Activated T-helper 2 cell treated with anti-CD3 and anti-CD28 coated beads, Interferon-gamma antibody, Interleukin-2, Interleukin-4, amounts not matched to agents 10 μg/mL and 5 μg/mL and 100 μg/mL, durations not matched to agents 14 hours and 24 hours and 36 hours (primary cell): ENCODE results near the gene ABCC6. TPM values are rescaled to one million over a fixed set of nuclear protein-coding genes. Genes with fewer than 3 reads are reported as not detected.
"Not testable (repeated sequence)": the region's sequence is repeated elsewhere in the genome, so short reads cannot be mapped to it uniquely, and the experiment has no call there.

Experiments used
- DNase-seq: peaks from one replicate; pipeline ENCODE4 v3.0.0; 2021; ENCODE audit warnings: low spot score
- H3K27ac Mint-ChIP-seq: one replicate; pipeline ENCODE4 v1.8.0; 2021; ENCODE audit warnings: mixed read lengths
- H3K27me3 Mint-ChIP-seq: one replicate; pipeline ENCODE4 v1.8.0; 2021; ENCODE audit warnings: low read depth, mixed read lengths
- H3K36me3 Mint-ChIP-seq: one replicate; pipeline ENCODE4 v1.8.0; 2021; ENCODE audit warnings: low read depth, mixed read lengths
- H3K4me1 Mint-ChIP-seq: one replicate; pipeline ENCODE4 v1.8.0; 2021; ENCODE audit warnings: low read depth, mixed read lengths
- H3K4me3 Mint-ChIP-seq: one replicate; pipeline ENCODE4 v1.8.0; 2021; ENCODE audit warnings: low read depth, mild to moderate bottlenecking, moderate library complexity, mixed read lengths
- H3K9me3 Mint-ChIP-seq: one replicate; pipeline ENCODE4 v1.8.0; 2021; ENCODE audit warnings: mixed read lengths
- intact Hi-C: fragments of 100-400 bp; cut with micrococcal nuclease; formaldehyde crosslinking; loops from one replicate; pipeline ENCODE4 v1.15.1; 2023
- total RNA-seq: library from RNA; stranded (reverse); gene quantifications from 2 replicates; pipeline ENCODE4 v1.2.3, GENCODE V29; 2022

ABCC6 gene
- total RNA-seq, 1 donor from 2014 or later = not detected

- intact Hi-C loops, H3K27ac Mint-ChIP-seq, H3K9me3 Mint-ChIP-seq, DNase-seq, H3K36me3 Mint-ChIP-seq, H3K27me3 Mint-ChIP-seq, H3K4me3 Mint-ChIP-seq, H3K4me1 Mint-ChIP-seq: not testable (repeated sequence)
Observed at GRCh38 chr16:16213863-16214293, 9.4 kb downstream of the ABCC6 start.

GRCh38 chr16:16211404-16211803 is 11.9 kb downstream of the ABCC6 start:
- H3K36me3 Mint-ChIP-seq, intact Hi-C loops, H3K4me3 Mint-ChIP-seq, DNase-seq, H3K27ac Mint-ChIP-seq, H3K9me3 Mint-ChIP-seq, H3K27me3 Mint-ChIP-seq, H3K4me1 Mint-ChIP-seq: not testable (repeated sequence)

- DNase-seq, H3K36me3 Mint-ChIP-seq, H3K4me3 Mint-ChIP-seq, intact Hi-C loops, H3K4me1 Mint-ChIP-seq, H3K27me3 Mint-ChIP-seq, H3K27ac Mint-ChIP-seq, H3K9me3 Mint-ChIP-seq: not testable (repeated sequence)
Observed at GRCh38 chr16:16208461-16208860, 14.8 kb downstream of the ABCC6 start.

DNA sequence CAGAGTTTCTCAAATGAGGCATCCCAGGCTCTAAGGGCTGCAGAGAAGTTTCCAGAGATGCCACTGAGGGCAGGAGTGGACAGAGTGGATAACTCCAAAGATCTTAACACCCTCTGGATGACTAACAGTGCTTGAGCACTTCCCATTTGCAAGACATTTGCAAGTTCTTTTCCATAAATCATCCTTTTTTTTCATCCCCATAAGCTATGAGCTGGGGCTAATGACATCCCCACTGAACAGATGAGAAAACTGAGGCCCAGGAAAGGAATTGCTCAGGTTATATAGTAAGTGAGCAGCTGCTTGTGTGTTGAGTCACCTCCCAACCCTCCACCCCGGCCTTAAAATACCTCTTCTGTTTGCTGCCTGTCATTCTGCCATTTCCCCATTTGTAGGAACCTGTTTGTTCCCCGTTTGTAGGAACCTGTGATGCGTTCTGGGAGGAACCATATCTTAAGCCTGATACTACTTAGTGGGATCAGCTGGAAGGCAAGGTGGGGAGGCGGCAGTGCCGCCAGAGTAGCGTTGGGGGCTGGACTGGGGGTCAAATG is 15.4 kb downstream of the ABCC6 start:
- not testable (repeated sequence) for H3K9me3 Mint-ChIP-seq

DNA sequence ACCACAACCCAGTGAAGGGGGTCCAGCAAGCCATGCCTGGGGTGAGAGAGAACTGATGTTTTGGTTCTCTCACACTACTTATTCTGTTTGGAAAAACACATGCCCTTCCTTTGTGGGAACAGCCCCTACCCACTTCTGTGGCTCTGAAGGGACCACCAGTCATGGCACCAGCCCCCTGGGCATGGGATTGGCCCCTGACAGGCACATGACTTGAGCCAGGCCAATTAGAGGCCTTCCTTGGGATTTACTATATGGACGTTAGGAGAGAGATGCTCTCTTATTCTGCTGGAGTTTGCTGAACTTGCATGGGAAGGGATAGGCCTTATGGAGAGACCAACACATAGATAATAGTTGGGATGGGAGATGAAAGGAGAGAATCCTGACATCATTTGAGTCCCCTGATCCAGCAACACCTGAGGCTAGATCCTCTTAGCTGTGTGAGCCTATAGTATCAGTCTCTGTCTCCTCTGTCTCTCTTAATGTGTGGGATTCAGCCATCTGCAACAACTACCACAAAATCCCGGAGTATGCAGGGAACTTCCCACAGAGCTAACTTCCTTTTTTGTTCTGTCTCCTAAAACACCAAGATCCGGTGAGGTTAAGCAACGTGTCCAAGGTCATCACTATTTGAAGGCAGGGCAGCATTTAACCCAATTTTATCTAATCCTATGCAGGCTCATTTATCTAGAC is 16.1 kb downstream of the ABCC6 start:
- H3K27ac Mint-ChIP-seq, H3K4me3 Mint-ChIP-seq: not testable (repeated sequence)

More for the DNA sequence above, 15.4 kb downstream of the ABCC6 start:
- H3K4me3 Mint-ChIP-seq, H3K27me3 Mint-ChIP-seq, H3K36me3 Mint-ChIP-seq, H3K27ac Mint-ChIP-seq, H3K4me1 Mint-ChIP-seq, intact Hi-C loops, DNase-seq: not testable (repeated sequence)

DNA sequence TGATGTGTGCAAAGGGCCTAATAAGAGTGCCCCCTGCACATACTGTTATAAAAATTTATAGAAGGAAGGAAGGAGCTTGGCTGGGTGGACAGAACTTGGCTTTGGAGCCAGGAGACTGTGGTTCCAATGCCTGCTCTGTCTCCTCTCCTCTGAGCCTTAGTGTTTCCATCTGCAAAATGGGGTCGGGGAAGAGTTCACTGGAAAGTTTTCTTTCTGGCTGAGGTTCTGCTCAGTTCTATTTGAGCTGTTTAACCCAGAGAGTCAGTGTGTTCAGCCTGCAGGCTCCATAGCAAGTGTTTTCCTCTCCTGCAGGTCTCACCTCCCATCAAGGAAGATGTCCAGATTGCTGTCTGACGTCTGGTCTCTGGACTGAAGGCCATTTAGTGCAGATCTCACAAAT is 17.4 kb downstream of the ABCC6 start:
- H3K36me3 Mint-ChIP-seq, H3K27me3 Mint-ChIP-seq, H3K9me3 Mint-ChIP-seq, DNase-seq, H3K4me1 Mint-ChIP-seq, H3K27ac Mint-ChIP-seq, intact Hi-C loops, H3K4me3 Mint-ChIP-seq: not testable (repeated sequence)

More for the DNA sequence above, 16.1 kb downstream of the ABCC6 start:
- DNase-seq, H3K4me1 Mint-ChIP-seq, H3K9me3 Mint-ChIP-seq, H3K36me3 Mint-ChIP-seq, intact Hi-C loops, H3K27me3 Mint-ChIP-seq: not testable (repeated sequence)

DNA sequence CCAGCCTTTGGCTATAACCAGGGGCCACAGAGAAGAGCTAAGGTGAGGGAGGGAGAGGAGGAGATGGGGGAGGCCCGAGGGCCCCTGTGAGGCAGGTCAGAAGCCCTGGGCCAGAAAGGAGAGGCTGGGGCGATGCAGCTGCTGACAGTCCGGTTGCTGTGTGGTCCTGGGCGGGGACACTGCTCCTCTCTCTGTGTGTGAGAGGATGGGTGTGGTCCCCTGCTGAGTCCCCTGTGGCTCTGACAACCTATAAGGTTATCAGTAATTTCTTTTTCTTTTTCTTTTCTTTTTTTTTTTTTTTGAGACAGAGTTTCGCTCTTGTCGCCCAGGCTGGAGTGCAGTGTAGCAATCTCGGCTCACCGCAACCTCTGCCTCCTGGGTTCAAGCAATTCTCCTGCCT is 18.7 kb downstream of the ABCC6 start:
- H3K27ac Mint-ChIP-seq, H3K4me1 Mint-ChIP-seq, H3K27me3 Mint-ChIP-seq, intact Hi-C loops, H3K9me3 Mint-ChIP-seq, DNase-seq, H3K36me3 Mint-ChIP-seq, H3K4me3 Mint-ChIP-seq: not testable (repeated sequence)

DNA sequence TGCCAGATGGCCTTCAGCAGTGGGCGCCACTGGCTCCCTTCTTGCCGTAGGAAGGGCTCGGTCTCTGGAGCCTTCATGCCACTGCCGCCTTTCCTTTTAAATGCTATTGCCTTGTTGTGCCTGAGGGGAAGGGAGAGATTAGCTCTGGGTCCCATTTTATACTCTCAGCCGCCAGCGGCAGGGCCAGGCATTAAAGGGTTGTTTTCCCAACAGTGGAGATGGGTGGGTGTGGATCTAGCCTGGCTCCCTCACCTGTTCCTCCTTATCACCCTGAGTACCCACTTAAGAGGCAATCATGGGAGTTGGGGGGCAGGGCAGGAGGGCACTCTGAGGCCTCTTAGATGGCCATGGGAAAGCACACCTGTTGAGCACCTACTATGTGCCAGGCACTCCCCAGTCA is 19.8 kb downstream of the ABCC6 start:
- H3K9me3 Mint-ChIP-seq, H3K27me3 Mint-ChIP-seq, H3K27ac Mint-ChIP-seq, intact Hi-C loops, H3K36me3 Mint-ChIP-seq, H3K4me3 Mint-ChIP-seq, DNase-seq, H3K4me1 Mint-ChIP-seq: not testable (repeated sequence)

DNA sequence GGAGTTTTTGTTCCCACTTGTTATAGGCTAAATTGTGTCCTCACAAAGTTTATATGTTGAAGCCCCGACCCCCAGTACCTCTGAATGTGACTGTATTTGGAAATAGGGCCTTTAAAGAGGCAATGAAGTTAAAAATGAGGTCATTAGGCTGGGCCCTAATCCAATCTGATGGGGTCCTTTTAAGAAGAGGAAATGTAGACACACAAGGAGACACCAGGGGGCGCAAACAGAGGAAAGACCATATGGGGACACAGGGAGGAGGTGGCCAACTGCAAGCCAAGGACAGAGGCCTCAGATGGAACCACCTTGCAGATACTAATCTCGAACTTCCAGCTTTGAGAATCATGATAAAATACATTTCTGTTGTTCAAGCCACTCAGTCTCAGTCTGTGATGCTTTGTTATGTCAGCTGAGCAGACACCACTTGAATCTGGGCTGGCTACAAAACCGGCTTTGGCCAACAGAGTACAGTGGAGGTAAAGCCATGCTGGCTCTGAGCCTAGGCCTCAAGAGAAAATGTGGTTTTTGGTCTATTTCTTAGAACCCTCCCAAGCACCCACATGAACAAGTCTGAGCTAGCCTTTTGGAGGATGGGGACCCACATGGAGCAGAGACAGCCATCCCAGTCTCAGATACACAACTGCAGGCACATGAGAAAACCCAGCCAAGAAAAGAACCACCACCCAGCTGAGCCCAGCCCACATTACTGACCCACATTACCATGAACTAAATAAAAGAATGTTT is 20.7 kb downstream of the ABCC6 start:
- H3K9me3 Mint-ChIP-seq, H3K4me1 Mint-ChIP-seq, intact Hi-C loops, H3K27me3 Mint-ChIP-seq, H3K4me3 Mint-ChIP-seq, H3K27ac Mint-ChIP-seq, H3K36me3 Mint-ChIP-seq: not testable (repeated sequence)
- DNase-seq = peak; percentile 25

- H3K27ac Mint-ChIP-seq, H3K36me3 Mint-ChIP-seq, H3K4me3 Mint-ChIP-seq, intact Hi-C loops, H3K27me3 Mint-ChIP-seq, H3K4me1 Mint-ChIP-seq, H3K9me3 Mint-ChIP-seq, DNase-seq: not testable (repeated sequence)
Observed at GRCh38 chr16:16201880-16202279, 21.4 kb downstream of the ABCC6 start.

GRCh38 chr16:16200391-16200790 is 22.9 kb downstream of the ABCC6 start:
- intact Hi-C loops, H3K9me3 Mint-ChIP-seq, DNase-seq, H3K4me1 Mint-ChIP-seq, H3K36me3 Mint-ChIP-seq, H3K27ac Mint-ChIP-seq, H3K27me3 Mint-ChIP-seq, H3K4me3 Mint-ChIP-seq: not testable (repeated sequence)

- not testable (repeated sequence) for H3K4me1 Mint-ChIP-seq, H3K27ac Mint-ChIP-seq, H3K36me3 Mint-ChIP-seq, H3K9me3 Mint-ChIP-seq, H3K4me3 Mint-ChIP-seq, DNase-seq, H3K27me3 Mint-ChIP-seq
- intact Hi-C loops = loop anchor here (10.0 kb wide), 1 partner anchor 435 kb away; no protein-coding TSS in a partner anchor
Observed at GRCh38 chr16:16199428-16199827, 23.9 kb downstream of the ABCC6 start.

- no peak for DNase-seq
- Mint-ChIP-seq H3K27ac (no peak overlapping the region), H3K36me3 (no peaks in the 10 kb centered on the region), H3K4me1 (peaks cover 5% of the 10 kb centered on the region), H3K9me3 (no peaks in the 10 kb centered on the region), H3K4me3 (no peak overlapping the region), H3K27me3 (no peaks in the 10 kb centered on the region)
- intact Hi-C loops = loop anchor here (10.0 kb wide), 1 partner anchor 433 kb away; no protein-coding TSS in a partner anchor
Observed at GRCh38 chr16:16197966-16198365, 25.3 kb downstream of the ABCC6 start.
